ACHN (cell line): ENCODE measurements around the gene NR3C2.
A peak's percentile ranks its signal among the peaks of the same experiment; 100 is the strongest.

Experiments
- DNase-seq: peaks from one replicate; pipeline ENCODE4 v3.0.0-alpha.2; 2015
- in situ Hi-C: cut with HindIII; loops from 2 replicates; pipeline ENCODE4 v1.10.0; 2017; ENCODE audit warnings: low sequenced_read_pairs, low pct_ligation_motif_present, low pct_unique_long_range_greater_than_20kb

NR3C2 gene

GRCh38 chr4:148441986-148442831 lies at the start of gene NR3C2:
TSS of gene NR3C2 (minus strand) at chr4:148442414.
- in situ Hi-C loops = no loop called here
- DNase-seq = peak; percentile 95

GRCh38 chr4:148487181-148487580 lies 45.0 kb upstream of the NR3C2 start:
- in situ Hi-C loops = no loop called here
- DNase-seq = no peak

- no peak for DNase-seq
- in situ Hi-C loops = no loop called here
These were observed 39.4 kb upstream of the NR3C2 start for GRCh38 chr4:148481636-148482035.

- no peak for DNase-seq
- in situ Hi-C loops = no loop called here
These were observed 35.1 kb upstream of the NR3C2 start for GRCh38 chr4:148477276-148477675.

GRCh38 chr4:148469938-148470337 lies 27.7 kb upstream of the NR3C2 start:
- in situ Hi-C loops = no loop called here
- no peak for DNase-seq

- in situ Hi-C loops = no loop called here
- no peak for DNase-seq
These were observed 12.6 kb upstream of the NR3C2 start for GRCh38 chr4:148454835-148455234.

GRCh38 chr4:148453833-148454232 lies 11.6 kb upstream of the NR3C2 start:
- in situ Hi-C loops = no loop called here
- DNase-seq = no peak

- no peak for DNase-seq
- in situ Hi-C loops = no loop called here
These were observed 10.8 kb upstream of the NR3C2 start for GRCh38 chr4:148452970-148453369.

- in situ Hi-C loops = no loop called here
These were observed 7.7 kb upstream of the NR3C2 start for GRCh38 chr4:148449921-148450320.

GRCh38 chr4:148448141-148448540 lies 5.9 kb upstream of the NR3C2 start:
- in situ Hi-C loops = no loop called here
- no peak for DNase-seq

More at GRCh38 chr4:148449921-148450320, 7.7 kb upstream of the NR3C2 start:
- DNase-seq = no peak

- in situ Hi-C loops = no loop called here
- DNase-seq = no peak
These were observed 5.5 kb upstream of the NR3C2 start for GRCh38 chr4:148447681-148448080.

- in situ Hi-C loops = no loop called here
These were observed 3.7 kb upstream of the NR3C2 start for GRCh38 chr4:148445860-148446330.

GRCh38 chr4:148445071-148445859 lies 3.1 kb upstream of the NR3C2 start:
- in situ Hi-C loops = no loop called here
- DNase-seq = no peak

More at GRCh38 chr4:148445860-148446330, 3.7 kb upstream of the NR3C2 start:
- no peak for DNase-seq

GRCh38 chr4:148444296-148445070 lies 2.3 kb upstream of the NR3C2 start:
- in situ Hi-C loops = no loop called here
- DNase-seq = no peak

- in situ Hi-C loops = no loop called here
- DNase-seq = no peak
These were observed 1.5 kb upstream of the NR3C2 start for GRCh38 chr4:148443512-148444295.

- in situ Hi-C loops = no loop called here
- no peak for DNase-seq
These were observed 758 bp upstream of the NR3C2 start for GRCh38 chr4:148442832-148443511.

- no peak for DNase-seq
- in situ Hi-C loops = no loop called here
These were observed 609 bp downstream of the NR3C2 start for GRCh38 chr4:148441624-148441985.

GRCh38 chr4:148438047-148438446 lies 4.2 kb downstream of the NR3C2 start:
- DNase-seq = no peak
- in situ Hi-C loops = no loop called here
